Right cardiac atrium (tissue), 5 donors: Measurements from ENCODE around the gene SLC22A3. TPM values are rescaled to one million over a fixed set of nuclear protein-coding genes. Genes with fewer than 3 reads are reported as not detected.

ENCODE experiments used
- ATAC-seq, 2 donors: fragments of 200-7000 bp; cut with Tn5 transposase; one replicate each; pipeline versions ENCODE4 v1.8.0 to v1.9.1; 2020; ENCODE audit warnings: moderate library complexity in 2 of 2, mild to moderate bottlenecking in 1 of 2
- DNase-seq, 3 donors: peaks; one replicate each; pipeline ENCODE4 v3.0.0-alpha.2; 2020
- H3K27ac ChIP-seq: one replicate; pipeline ENCODE4 v1.5.1; 2013; ENCODE audit warnings: mild to moderate bottlenecking, low read length, control low read depth, moderate library complexity
- H3K27me3 ChIP-seq: one replicate; pipeline ENCODE4 v1.6.1; 2013; ENCODE audit not compliant: control insufficient read depth, insufficient read depth
- H3K4me1 ChIP-seq: one replicate; pipeline ENCODE4 v1.6.1; 2013; ENCODE audit warnings: low read length; ENCODE audit not compliant: control insufficient read depth, insufficient read depth
- H3K4me3 ChIP-seq: one replicate; pipeline ENCODE4 v1.5.1; 2013; ENCODE audit warnings: low read length, control low read depth
- H3K9me3 ChIP-seq: one replicate; pipeline ENCODE4 v1.6.1; 2013; ENCODE audit warnings: low read length; ENCODE audit not compliant: control insufficient read depth
- WGBS: extraction: QIAGEN DNeasy Blood & Tissue Kit; methylation state at CpG from one replicate; pipeline ENCODE4 v1.1.7; 2013; 5-methylcytosine and 5-hydroxymethylcytosine counted together
- intact Hi-C, 4 donors: fragments of 100-400 bp; cut with DNase I; formaldehyde crosslinking; loops; one replicate each; pipeline versions ENCODE4 v1.11.0 to v1.14.0; 2022 to 2023
- polyA plus RNA-seq: library from polyadenylated mRNA; stranded (reverse); fragments of 200-250 nt; gene quantifications from one replicate; pipeline ENCODE4 v1.2.3, GENCODE V29; 2013
- total RNA-seq, 4 donors: library from RNA; stranded (reverse); fragmentation: NEBNext Ultra II Directional; extraction: Animal tissue kit (Norgen Biotek cat#: 25700); gene quantifications; one replicate each; pipeline ENCODE4 v1.2.1, GENCODE V29; 2021
- donor health status: healthy with polysubstance abuse.
- donor health status: DM: no; HTN: yes; CAD: no.
- donor health status: DM: no; HTN: no; CAD: no.
- donor health status: DM: no; HTN: yes; CAD: no; lungs with severe emphysema.
- donor health status: DM: yes; HTN: yes; CAD: no.

Gene SLC22A3
- total and polyA plus RNA-seq, 5 donors = 0.57 to 1.1 (median 0.88) TPM

GRCh38 chr6:160393891-160394653, 45.9 kb downstream of the SLC22A3 start:
- WGBS = 46% methylated on average over 8 of the region's 8 CpGs
- H3K9me3 ChIP-seq = no peaks in the 10 kb centered on the region
- no peaks in the 10 kb centered on the region for H3K4me1 ChIP-seq
- H3K27ac ChIP-seq = no peak overlapping the region
- no peak overlapping the region for H3K4me3 ChIP-seq
- DNase-seq (no peak), ATAC-seq (no peak)
- intact Hi-C loops = no loop called here
- H3K27me3 ChIP-seq = no peaks in the 10 kb centered on the region

- Histone ChIP-seq H3K27ac (no peak overlapping the region), H3K9me3 (no peaks in the 10 kb centered on the region), H3K4me3 (no peak overlapping the region), H3K27me3 (no peaks in the 10 kb centered on the region), H3K4me1 (no peaks in the 10 kb centered on the region)
- DNase-seq = no peak
- 52% methylated on average over 2 of the region's 2 CpGs for WGBS
- intact Hi-C loops = no loop called here
- no peak for ATAC-seq
Measured at GRCh38 chr6:160394654-160395035, 46.5 kb downstream of the SLC22A3 start.

GRCh38 chr6:160395187-160395586, 47.0 kb downstream of the SLC22A3 start:
- intact Hi-C loops = no loop called here
- Histone ChIP-seq H3K4me1 (no peaks in the 10 kb centered on the region), H3K27ac (no peak overlapping the region), H3K4me3 (no peak overlapping the region), H3K27me3 (no peaks in the 10 kb centered on the region), H3K9me3 (no peaks in the 10 kb centered on the region)
- 84% methylated on average over 3 of the region's 3 CpGs for WGBS
- DNase-seq (no peak), ATAC-seq (no peak)

- ATAC-seq (no peak), DNase-seq (no peak)
- WGBS = 96% methylated on average over 1 of the region's 1 CpG
- Histone ChIP-seq H3K27me3 (no peaks in the 10 kb centered on the region), H3K9me3 (no peaks in the 10 kb centered on the region), H3K4me3 (no peak overlapping the region), H3K4me1 (no peaks in the 10 kb centered on the region), H3K27ac (no peak overlapping the region)
- intact Hi-C loops = no loop called here
Measured at GRCh38 chr6:160396292-160396691, 48.1 kb downstream of the SLC22A3 start.

GRCh38 chr6:160398674-160399271, 50.6 kb downstream of the SLC22A3 start:
- WGBS = 74% methylated on average over 3 of the region's 3 CpGs
- Histone ChIP-seq H3K27ac (no peak overlapping the region), H3K4me1 (no peaks in the 10 kb centered on the region), H3K4me3 (no peak overlapping the region), H3K27me3 (no peaks in the 10 kb centered on the region), H3K9me3 (no peaks in the 10 kb centered on the region)
- ATAC-seq (no peak), DNase-seq (no peak)
- intact Hi-C loops = no loop called here

GRCh38 chr6:160400446-160400845, 52.3 kb downstream of the SLC22A3 start:
- Histone ChIP-seq H3K27me3 (no peaks in the 10 kb centered on the region), H3K27ac (no peak overlapping the region), H3K4me3 (no peak overlapping the region), H3K4me1 (no peaks in the 10 kb centered on the region), H3K9me3 (no peaks in the 10 kb centered on the region)
- intact Hi-C loops = no loop called here
- 54% methylated on average over 2 of the region's 2 CpGs for WGBS
- DNase-seq = no peak
- peak in 1 of 2 donors; percentile 40 for ATAC-seq

- intact Hi-C loops = no loop called here
- WGBS = 65% methylated on average over 5 of the region's 5 CpGs
Measured at GRCh38 chr6:160408528-160408927, 60.4 kb downstream of the SLC22A3 start.

GRCh38 chr6:160412993-160413392, 64.8 kb downstream of the SLC22A3 start:
- intact Hi-C loops = no loop called here
- no peak for ATAC-seq
- H3K27me3 ChIP-seq = no peaks in the 10 kb centered on the region
- no peaks in the 10 kb centered on the region for H3K9me3 ChIP-seq
- no peaks in the 10 kb centered on the region for H3K4me1 ChIP-seq
- no peak overlapping the region for H3K4me3 ChIP-seq
- WGBS = 83% methylated on average over 2 of the region's 2 CpGs
- no peak overlapping the region for H3K27ac ChIP-seq
- DNase-seq = no peak

More at GRCh38 chr6:160408528-160408927, 60.4 kb downstream of the SLC22A3 start:
- Histone ChIP-seq H3K27me3 (no peaks in the 10 kb centered on the region), H3K4me3 (no peak overlapping the region), H3K27ac (no peak overlapping the region), H3K9me3 (no peaks in the 10 kb centered on the region), H3K4me1 (no peaks in the 10 kb centered on the region)
- ATAC-seq (no peak), DNase-seq (no peak)

- H3K4me3 ChIP-seq = no peak overlapping the region
- H3K9me3 ChIP-seq = no peaks in the 10 kb centered on the region
- no peak overlapping the region for H3K27ac ChIP-seq
- peak in 1 of 3 donors; percentile 59 for DNase-seq
- peak; percentile 45 to 58 for ATAC-seq
- no peaks in the 10 kb centered on the region for H3K27me3 ChIP-seq
- 77% methylated on average over 1 of the region's 1 CpG for WGBS
- H3K4me1 ChIP-seq = peaks cover 3% of the 10 kb centered on the region
- intact Hi-C loops = no loop called here
Measured at GRCh38 chr6:160417146-160417545, 69.0 kb downstream of the SLC22A3 start.

GRCh38 chr6:160417550-160417949, 69.4 kb downstream of the SLC22A3 start:
- no peak for DNase-seq
- H3K4me1 ChIP-seq = peaks cover 3% of the 10 kb centered on the region
- H3K9me3 ChIP-seq = no peaks in the 10 kb centered on the region
- H3K4me3 ChIP-seq = no peak overlapping the region
- ATAC-seq = no peak
- intact Hi-C loops = no loop called here
- no peaks in the 10 kb centered on the region for H3K27me3 ChIP-seq
- H3K27ac ChIP-seq = no peak overlapping the region

- Histone ChIP-seq H3K27ac (no peak overlapping the region), H3K4me1 (peaks cover 3% of the 10 kb centered on the region), H3K9me3 (no peaks in the 10 kb centered on the region), H3K27me3 (no peaks in the 10 kb centered on the region), H3K4me3 (no peak overlapping the region)
- ATAC-seq (no peak), DNase-seq (no peak)
- WGBS = 76% methylated on average over 3 of the region's 3 CpGs
- intact Hi-C loops = no loop called here
Measured at GRCh38 chr6:160418370-160418769, 70.2 kb downstream of the SLC22A3 start.
